Globus pallidus (tissue), 1 donor: Measurements from ENCODE around the gene BET1L.
"Not testable (repeated sequence)": the region's sequence is repeated elsewhere in the genome, so short reads cannot be mapped to it uniquely, and the experiment has no call there.

Source experiments
- DNase-seq: peaks from one replicate; pipeline ENCODE4 v3.0.0-alpha.2; 2015; ENCODE audit warnings: low spot score

The BET1L gene

GRCh38 chr11:196786-197731, 10.1 kb downstream of the BET1L start:
- DNase-seq: no peak

DNA sequence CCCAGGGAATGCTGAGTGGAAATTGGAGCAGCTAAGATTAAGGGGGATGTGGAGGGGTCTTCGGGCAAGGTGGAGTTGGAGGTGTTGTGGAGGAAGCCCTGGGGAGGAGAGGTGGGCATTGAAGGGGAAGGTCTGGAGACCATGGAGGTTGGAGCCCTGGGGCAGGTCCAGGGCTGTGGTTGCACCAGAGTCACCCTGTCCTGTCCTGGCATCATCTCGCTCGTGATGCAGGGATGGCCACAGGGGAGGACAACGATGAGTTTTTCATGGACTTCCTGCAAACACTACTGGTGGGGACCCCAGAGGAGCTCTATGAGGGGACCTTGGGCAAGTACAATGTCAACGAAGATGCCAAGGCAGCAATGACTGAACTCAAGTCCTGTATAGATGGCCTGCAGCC, 13.7 kb downstream of the BET1L start:
- not testable (repeated sequence) for DNase-seq

DNA sequence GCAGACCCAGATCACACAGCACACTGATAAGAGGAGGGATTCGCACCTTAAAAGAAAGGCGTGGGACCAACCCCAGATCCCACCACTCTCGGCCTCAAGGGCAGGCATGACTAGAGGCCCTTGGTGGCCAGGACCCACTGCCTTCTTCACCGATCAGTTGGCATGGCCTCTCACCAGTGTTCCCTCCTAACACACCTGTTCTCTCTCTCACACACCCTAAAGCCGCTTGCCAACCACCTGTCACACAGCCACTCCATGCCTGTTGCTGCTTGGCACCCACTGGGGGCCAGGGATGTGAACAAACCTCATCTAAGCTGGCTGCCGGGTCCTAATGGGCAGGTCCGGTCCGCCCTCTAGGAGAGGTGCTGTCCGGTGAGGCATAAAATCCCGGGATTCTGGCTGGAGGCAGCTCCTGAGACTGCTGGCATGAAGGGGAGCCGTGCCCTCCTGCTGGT, 14.5 kb downstream of the BET1L start, which contains the start of gene SCGB1C1:
SCGB1C1 (plus strand) TSS at position 405 of the 455 bp plus-strand sequence; CDS start at position 427, 22 bp downstream.
- DNase-seq: not testable (repeated sequence)

- not testable (repeated sequence) for DNase-seq
Measured at GRCh38 chr11:191490-192478, 15.4 kb downstream of the BET1L start.

GRCh38 chr11:190546-190945, 16.7 kb downstream of the BET1L start:
- DNase-seq: not testable (repeated sequence)

- not testable (repeated sequence) for DNase-seq
Measured at GRCh38 chr11:189843-190311, 17.3 kb downstream of the BET1L start.

GRCh38 chr11:189200-189783, 17.9 kb downstream of the BET1L start:
- not testable (repeated sequence) for DNase-seq

DNA sequence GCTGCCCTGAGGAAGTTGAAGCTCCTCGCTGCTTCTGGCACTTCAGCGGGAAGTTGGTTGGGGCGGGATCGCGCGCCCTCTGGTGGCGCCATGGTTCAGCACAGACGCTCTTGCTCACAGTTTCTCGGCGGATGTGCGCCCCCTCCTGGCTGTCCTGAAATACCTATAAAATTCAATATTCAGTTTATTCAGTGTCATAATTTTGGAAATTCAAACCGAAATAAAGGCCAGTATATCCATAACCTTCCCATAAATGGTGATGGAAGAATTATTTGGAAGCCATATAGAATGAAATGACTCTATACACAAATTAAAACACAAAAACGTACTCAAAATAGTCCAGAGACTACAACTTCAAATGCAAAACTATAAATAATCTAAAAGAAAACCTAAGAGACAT, 27.0 kb downstream of the BET1L start:
- DNase-seq: not testable (repeated sequence)
